ENCODE data around the gene INTS6L.

DNA sequence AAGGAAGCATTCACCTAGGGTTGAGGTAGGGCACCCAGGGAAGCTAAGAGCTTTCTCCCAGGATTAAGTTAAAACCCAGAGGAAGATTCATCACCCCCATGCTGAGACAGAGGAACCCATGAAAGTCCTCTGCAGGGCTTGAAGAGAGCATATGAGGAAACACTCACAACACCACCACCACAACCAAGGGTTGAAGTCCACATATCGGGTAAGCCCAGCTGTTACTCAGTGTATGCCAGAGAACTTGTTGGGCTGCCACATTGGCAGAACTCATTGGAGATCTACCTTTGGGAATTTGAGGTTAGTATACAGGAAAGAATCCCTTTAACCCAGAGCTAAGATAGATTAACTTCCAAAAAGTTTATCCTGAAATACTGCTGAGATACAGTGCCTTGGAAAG lies 75.1 kb downstream of the INTS6L start:
- TF ChIP-seq POLR2AphosphoS5 (IDR thresholded peaks at IDR 0.05; ENCODE audit: borderline replicate concordance, low read depth, low read length) (no peak), EZH2 (IDR thresholded peaks at IDR 0.05) (no peak), FOXP2 (optimal IDR thresholded peaks at IDR 0.05; ENCODE audit: control extremely low read depth, extremely low read length, insufficient read depth) (no peak)

All from SK-N-MC (cell line).